Adrenal gland (tissue), 12 donors: ENCODE results near the gene GPR52. TPM values are rescaled to one million over a fixed set of nuclear protein-coding genes. Genes with fewer than 3 reads are reported as not detected.

Experiments used
- DNase-seq, 7 donors: peaks; one replicate each; pipeline ENCODE4 v3.0.0-alpha.2; 2019 to 2020
- H3K27ac ChIP-seq, 5 donors: fragments of 200-600 bp; sonication (generic) in 4 of 5; 1 replicate in 3 of 5; 2 replicates in 2 of 5; pipeline versions ENCODE4 v1.5.1 to v1.8.0; 2016 to 2020; ENCODE audit warnings: mild to moderate bottlenecking in 1 of 5
- H3K27me3 ChIP-seq: fragments of 200-600 bp; 2 replicates; pipeline ENCODE4 v1.8.0; 2021
- H3K36me3 ChIP-seq, 2 donors: fragments of 200-600 bp; replicated peaks in 1 of 2; 1 replicate in 1 of 2; 2 replicates in 1 of 2; pipeline versions ENCODE4 v1.5.1 to v1.8.0; 2018 to 2022
- H3K4me1 ChIP-seq, 2 donors: fragments of 200-600 bp; replicated peaks in 1 of 2; 1 replicate in 1 of 2; 2 replicates in 1 of 2; pipeline versions ENCODE4 v1.5.1 to v1.8.0; 2018 to 2021
- H3K4me3 ChIP-seq, 4 donors: fragments of 200-600 bp; sonication (generic) in 3 of 4; one replicate each; pipeline ENCODE4 v1.5.1; 2016 to 2018
- H3K9me3 ChIP-seq, 3 donors: fragments of 200-600 bp; sonication (generic) in 1 of 3; replicated peaks in 1 of 3; 1 replicate in 2 of 3; 2 replicates in 1 of 3; pipeline versions ENCODE4 v1.5.1 to v1.8.0; 2016 to 2021
- POLR2A ChIP-seq, 2 donors: fragments of 450-650 bp; IDR thresholded peaks; one replicate each; pipeline ENCODE4 v1.6.1; 2017; ENCODE audit warnings: antibody characterized with exemption in 2 of 2, mild to moderate bottlenecking in 2 of 2, moderate library complexity in 1 of 2
- WGBS, 4 donors: extraction: QIAGEN DNeasy Blood & Tissue Kit in 2 of 4; methylation state at CpG; one replicate each; pipeline versions ENCODE4 v1.1.5 to v1.1.7; 2013 to 2017; 5-methylcytosine and 5-hydroxymethylcytosine counted together
- intact Hi-C, 2 donors: fragments of 100-400 bp; cut with DNase I; formaldehyde crosslinking; loops; one replicate each; pipeline versions ENCODE4 v1.14.1 to v1.15.0; 2022 to 2023
- polyA plus RNA-seq, 3 donors: library from polyadenylated mRNA; stranded (reverse); fragments of 200-250 nt in 2 of 3; fragments of 350-450 nt in 1 of 3; fragmentation: Illumina TruSeq in 1 of 3; extraction: RNeasy Lipid Tissue Mini Kit (QIAGEN cat#74804) in 1 of 3; gene quantifications; one replicate each; pipeline ENCODE4 v1.2.3, GENCODE V29; 2013 to 2014
- total RNA-seq, 9 donors: library from RNA; depleted of rRNA in 4 of 9; stranded (reverse); fragments of >200 nt in 4 of 9; fragments of 120-200 nt in 1 of 9; fragmentation: NEBNext Ultra II Directional in 1 of 9; extraction: Animal tissue kit (Norgen Biotek cat#: 25700) in 1 of 9; gene quantifications; one replicate each; pipeline versions ENCODE4 v1.1.0 to v1.2.4, GENCODE V29; 2013 to 2023
- TF ChIP-seq, protein P1 (sequence below), 6 experiments: fragments of 450-650 bp in 4 of 6; fragments of 200-600 bp in 2 of 6; sonication (generic) in 1 of 6; IDR thresholded peaks; 1 replicate in 5 of 6; 2 replicates in 1 of 6; pipeline versions ENCODE4 v1.5.1 to v1.8.0; 2016 to 2021; ENCODE audit warnings: antibody characterized with exemption in 6 of 6, mild to moderate bottlenecking in 2 of 6, moderate library complexity in 1 of 6
- donor health status: healthy with polysubstance abuse.
- donor health status: Bipolar disorder and iron deficiency.
- donor health status: DM: yes; HTN: yes; CAD: no.
- donor health status: DM: no; HTN: no; CAD: no.
- donor health status: DM: no; HTN: no; CAD: no.
- donor health status: DM: yes; HTN: yes; CAD: no.

GPR52 gene
- total and polyA plus RNA-seq, 12 donors: 0.24 to 2.8 (median 0.79) TPM; not detected in 4

- intact Hi-C loops: no loop called here
- H3K4me1 ChIP-seq: no peaks in the 10 kb centered on the region
- H3K9me3 ChIP-seq: no peaks in the 10 kb centered on the region
- no peak overlapping the region for H3K4me3 ChIP-seq
- H3K36me3 ChIP-seq: no peaks in the 10 kb centered on the region
- DNase-seq: no peak
- no peak overlapping the region for H3K27ac ChIP-seq
- no peaks in the 10 kb centered on the region for H3K27me3 ChIP-seq
- TF ChIP-seq, protein P1, sequence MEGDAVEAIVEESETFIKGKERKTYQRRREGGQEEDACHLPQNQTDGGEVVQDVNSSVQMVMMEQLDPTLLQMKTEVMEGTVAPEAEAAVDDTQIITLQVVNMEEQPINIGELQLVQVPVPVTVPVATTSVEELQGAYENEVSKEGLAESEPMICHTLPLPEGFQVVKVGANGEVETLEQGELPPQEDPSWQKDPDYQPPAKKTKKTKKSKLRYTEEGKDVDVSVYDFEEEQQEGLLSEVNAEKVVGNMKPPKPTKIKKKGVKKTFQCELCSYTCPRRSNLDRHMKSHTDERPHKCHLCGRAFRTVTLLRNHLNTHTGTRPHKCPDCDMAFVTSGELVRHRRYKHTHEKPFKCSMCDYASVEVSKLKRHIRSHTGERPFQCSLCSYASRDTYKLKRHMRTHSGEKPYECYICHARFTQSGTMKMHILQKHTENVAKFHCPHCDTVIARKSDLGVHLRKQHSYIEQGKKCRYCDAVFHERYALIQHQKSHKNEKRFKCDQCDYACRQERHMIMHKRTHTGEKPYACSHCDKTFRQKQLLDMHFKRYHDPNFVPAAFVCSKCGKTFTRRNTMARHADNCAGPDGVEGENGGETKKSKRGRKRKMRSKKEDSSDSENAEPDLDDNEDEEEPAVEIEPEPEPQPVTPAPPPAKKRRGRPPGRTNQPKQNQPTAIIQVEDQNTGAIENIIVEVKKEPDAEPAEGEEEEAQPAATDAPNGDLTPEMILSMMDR (IDR thresholded peaks at IDR 0.05): no peak
- TF ChIP-seq POLR2A (IDR thresholded peaks at IDR 0.05): no peak
Measured at GRCh38 chr1:174425121-174425520, 22.6 kb upstream of the GPR52 start.

- no peaks in the 10 kb centered on the region for H3K9me3 ChIP-seq
- no peaks in the 10 kb centered on the region for H3K36me3 ChIP-seq
- no peaks in the 10 kb centered on the region for H3K4me1 ChIP-seq
- 90 to 94% (median 94%) methylated on average over 3 of the region's 3 CpGs for WGBS, 4 donors
- intact Hi-C loops: no loop called here
- no peak overlapping the region for H3K4me3 ChIP-seq
- no peak overlapping the region for H3K27ac ChIP-seq
- DNase-seq: no peak
- H3K27me3 ChIP-seq: no peaks in the 10 kb centered on the region
- TF ChIP-seq, protein P1 (IDR thresholded peaks at IDR 0.05): no peak
- TF ChIP-seq POLR2A (IDR thresholded peaks at IDR 0.05): no peak
Measured at GRCh38 chr1:174426153-174426552, 21.6 kb upstream of the GPR52 start.

GRCh38 chr1:174428033-174428432 lies 19.7 kb upstream of the GPR52 start:
- Histone ChIP-seq H3K9me3 (no peaks in the 10 kb centered on the region), H3K27ac (no peak overlapping the region), H3K4me3 (no peak overlapping the region), H3K4me1 (no peaks in the 10 kb centered on the region), H3K27me3 (no peaks in the 10 kb centered on the region), H3K36me3 (no peaks in the 10 kb centered on the region)
- no peak for DNase-seq
- WGBS, 4 donors: 66 to 80% (median 73%) methylated on average over 3 of the region's 3 CpGs
- intact Hi-C loops: no loop called here
- no peak for TF ChIP-seq POLR2A (IDR thresholded peaks at IDR 0.05)
- TF ChIP-seq, protein P1 (IDR thresholded peaks at IDR 0.05): no peak

DNA sequence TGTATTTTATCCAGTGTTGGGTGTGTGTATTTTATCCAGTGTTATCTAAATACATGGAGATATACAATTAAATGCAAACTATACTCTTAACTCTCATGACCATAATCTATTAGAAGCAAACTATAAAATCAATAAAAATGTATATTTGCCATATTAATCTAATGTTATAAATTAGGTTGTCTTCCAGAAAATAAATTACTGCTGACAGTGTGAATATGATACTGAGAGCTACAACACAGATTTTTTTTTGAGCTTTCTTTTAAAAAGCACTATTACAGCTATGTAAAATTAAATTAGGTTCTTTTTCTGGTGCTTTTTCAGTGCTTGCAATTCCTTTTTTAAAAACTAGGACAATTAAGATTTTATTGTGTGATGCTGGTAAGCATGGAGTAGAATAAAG lies 19.0 kb upstream of the GPR52 start:
- Histone ChIP-seq H3K4me3 (no peak overlapping the region), H3K4me1 (no peaks in the 10 kb centered on the region), H3K9me3 (no peaks in the 10 kb centered on the region), H3K27me3 (no peaks in the 10 kb centered on the region), H3K36me3 (no peaks in the 10 kb centered on the region), H3K27ac (no peak overlapping the region)
- no peak for DNase-seq
- intact Hi-C loops: no loop called here
- no peak for TF ChIP-seq POLR2A (IDR thresholded peaks at IDR 0.05)
- TF ChIP-seq, protein P1 (IDR thresholded peaks at IDR 0.05): no peak
